Skeletal muscle tissue (tissue), 4 donors: ENCODE results near the gene ST3GAL4. TPM values are rescaled to one million over a fixed set of nuclear protein-coding genes. Genes with fewer than 3 reads are reported as not detected.
"Not testable (repeated sequence)": the region's sequence is repeated elsewhere in the genome, so short reads cannot be mapped to it uniquely, and the experiment has no call there.

Experiments used
- H3K27ac ChIP-seq: one replicate; pipeline ENCODE4 v1.7.0; 2013; ENCODE audit warnings: mild to moderate bottlenecking, low read depth, low read length, inconsistent platforms
- H3K27me3 ChIP-seq, 3 donors: one replicate each; pipeline ENCODE4 v1.7.0; 2013; ENCODE audit warnings: low read length in 3 of 3; ENCODE audit not compliant: control insufficient read depth in 3 of 3, insufficient read depth in 3 of 3
- H3K36me3 ChIP-seq, 3 donors: one replicate each; pipeline ENCODE4 v1.7.0; 2013; ENCODE audit warnings: low read length in 3 of 3; ENCODE audit not compliant: control insufficient read depth in 3 of 3, insufficient read depth in 3 of 3
- H3K4me1 ChIP-seq, 3 donors: one replicate each; pipeline ENCODE4 v1.7.0; 2013; ENCODE audit warnings: low read length in 3 of 3, mild to moderate bottlenecking in 3 of 3; ENCODE audit not compliant: control insufficient read depth in 3 of 3, insufficient read depth in 3 of 3
- H3K4me3 ChIP-seq, 3 donors: one replicate each; pipeline ENCODE4 v1.7.0; 2013; ENCODE audit warnings: low read length in 3 of 3
- H3K9ac ChIP-seq, 3 donors: one replicate each; pipeline ENCODE4 v1.7.0; 2013; ENCODE audit warnings: low read length in 3 of 3, mild to moderate bottlenecking in 3 of 3, moderate library complexity in 2 of 3, low read depth in 1 of 3
- H3K9me3 ChIP-seq, 3 donors: one replicate each; pipeline ENCODE4 v1.7.0; 2013; ENCODE audit warnings: low read length in 3 of 3; ENCODE audit not compliant: control insufficient read depth in 3 of 3
- total RNA-seq: library from RNA; depleted of rRNA; stranded (reverse); fragments of >200 nt; gene quantifications from one replicate; pipeline ENCODE4 v1.2.3, GENCODE V29; 2014
- donor health status: Osteomylitis.

The ST3GAL4 gene
- total RNA-seq, 1 donor from 2014 or later = 20.9 TPM

DNA sequence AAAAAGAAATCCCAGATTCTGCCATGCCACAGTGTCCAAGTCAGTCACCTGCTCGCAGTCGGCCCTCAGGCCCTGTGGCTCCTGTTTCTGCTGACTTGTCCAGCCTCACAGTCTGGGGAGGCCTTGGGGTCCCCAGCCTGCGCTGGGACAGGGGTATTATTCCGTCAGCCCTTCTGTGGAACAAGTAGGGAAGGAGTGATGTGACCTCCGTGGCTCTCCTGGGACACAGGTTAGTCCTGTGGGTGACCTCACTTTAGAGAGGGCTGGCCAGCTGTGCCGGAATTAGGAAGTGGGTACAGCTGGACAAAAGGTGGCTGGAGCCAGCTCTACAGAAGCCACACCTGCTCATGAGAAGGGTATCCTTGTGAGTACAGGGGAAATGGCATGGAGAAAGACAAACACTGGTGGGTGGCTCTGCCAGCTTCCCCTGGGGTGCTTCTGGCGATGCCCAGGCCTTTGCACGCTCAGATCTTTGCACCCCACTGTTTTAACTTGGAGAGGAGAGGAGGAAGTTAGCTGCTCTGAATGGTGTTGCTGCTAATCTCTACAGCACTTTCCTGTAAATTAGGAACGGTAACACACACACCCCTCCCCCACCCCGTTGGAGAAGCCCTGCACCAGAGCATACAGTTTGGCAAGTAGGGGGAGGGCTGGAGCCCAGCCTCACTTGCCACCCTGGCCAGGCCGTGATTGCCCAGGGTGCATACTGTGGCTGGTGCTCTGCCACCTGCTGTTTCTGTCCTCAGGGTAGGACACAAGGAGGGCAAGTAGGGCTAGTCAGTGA lies 13.0 kb downstream of the ST3GAL4 start:
- not testable (repeated sequence) for H3K4me3 ChIP-seq, H3K27ac ChIP-seq, H3K9ac ChIP-seq, H3K27me3 ChIP-seq, H3K36me3 ChIP-seq, H3K9me3 ChIP-seq
- H3K4me1 ChIP-seq = peaks cover 0 to 12% (median 3%) of the 10 kb centered on the region in 3 donors

DNA sequence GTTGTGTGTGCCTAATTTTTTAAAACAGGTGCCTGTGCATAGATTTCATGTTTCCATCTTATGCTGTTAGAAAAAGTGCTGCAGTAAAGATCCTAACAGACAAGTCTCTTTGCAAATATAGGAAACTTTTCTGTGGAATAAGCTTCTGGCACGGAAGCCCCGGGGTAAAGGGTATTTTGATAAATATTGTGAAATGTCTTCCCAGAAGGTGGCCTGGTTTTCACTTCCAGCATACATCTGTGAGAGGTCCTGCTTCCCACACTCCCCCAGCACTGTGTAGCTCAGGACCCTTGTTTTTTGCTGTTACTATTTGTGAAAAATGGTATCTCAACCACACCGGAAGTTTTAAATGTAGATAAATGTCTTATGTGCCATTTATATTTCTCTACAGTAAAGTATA lies 14.5 kb downstream of the ST3GAL4 start:
- Histone ChIP-seq H3K27ac (no peak overlapping the region), H3K36me3 (no peaks in the 10 kb centered on the region), H3K4me1 (peaks cover 0 to 12% (median 3%) of the 10 kb centered on the region in 3 donors), H3K4me3 (no peak overlapping the region), H3K27me3 (no peaks in the 10 kb centered on the region), H3K9me3 (no peaks in the 10 kb centered on the region), H3K9ac (no peak overlapping the region)

DNA sequence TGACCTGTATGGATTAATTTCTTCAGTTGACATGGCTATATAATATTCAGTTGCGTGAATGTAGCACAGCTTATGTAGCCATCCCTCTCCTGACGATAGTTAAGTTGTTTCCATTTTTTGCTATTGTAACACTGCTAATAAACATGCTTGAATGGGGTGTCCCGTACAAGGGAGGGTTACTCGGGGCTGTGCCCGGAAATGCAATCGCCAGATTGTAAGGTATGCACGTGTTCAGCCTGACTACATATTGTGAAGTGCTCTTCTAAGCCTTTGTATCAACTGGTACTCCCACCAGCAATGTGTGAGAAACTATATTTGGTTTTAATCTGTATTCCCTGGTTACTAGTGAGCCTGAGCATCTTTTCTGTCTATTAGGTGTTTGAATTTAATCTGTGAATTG lies 16.1 kb downstream of the ST3GAL4 start:
- Histone ChIP-seq H3K36me3 (no peaks in the 10 kb centered on the region), H3K9ac (no peak overlapping the region), H3K4me1 (peaks cover 0 to 2% (median 1%) of the 10 kb centered on the region in 3 donors), H3K27me3 (no peaks in the 10 kb centered on the region), H3K9me3 (no peaks in the 10 kb centered on the region), H3K27ac (no peak overlapping the region), H3K4me3 (no peak overlapping the region)

DNA sequence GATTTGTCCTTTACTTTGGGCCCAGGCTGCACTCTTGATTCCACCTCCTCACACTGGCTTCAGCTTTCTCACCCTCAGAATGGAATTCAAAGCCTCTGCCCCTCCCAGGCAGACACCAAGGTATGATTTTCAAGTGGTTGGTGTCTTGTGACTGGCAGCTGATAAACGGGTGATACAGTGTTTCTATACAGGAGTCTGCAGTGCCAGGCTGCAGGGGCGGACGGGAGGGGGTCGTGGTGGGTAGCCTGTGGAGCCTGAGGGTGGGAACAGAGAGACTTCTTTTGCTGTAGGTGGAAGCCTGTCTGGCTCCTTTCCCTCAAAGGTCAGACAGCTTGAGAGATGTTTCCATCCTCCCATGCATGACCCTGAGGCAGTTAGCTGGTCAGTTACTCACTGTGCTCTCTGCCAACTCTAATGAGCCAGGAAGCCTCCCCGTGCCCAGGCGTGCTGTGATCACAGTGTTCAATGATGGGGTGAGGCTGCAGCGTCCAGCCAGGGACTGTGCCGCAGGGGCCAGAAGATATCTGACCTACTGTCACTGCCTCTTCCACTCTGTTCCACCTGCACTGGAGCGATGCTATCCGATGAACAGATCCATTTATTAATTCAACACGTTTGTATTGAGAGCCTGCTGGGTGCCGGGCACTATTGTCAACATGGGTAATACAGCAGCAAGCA lies 18.0 kb downstream of the ST3GAL4 start:
- H3K9me3 ChIP-seq, H3K27me3 ChIP-seq, H3K36me3 ChIP-seq, H3K4me1 ChIP-seq, H3K27ac ChIP-seq, H3K9ac ChIP-seq, H3K4me3 ChIP-seq: not testable (repeated sequence)

DNA sequence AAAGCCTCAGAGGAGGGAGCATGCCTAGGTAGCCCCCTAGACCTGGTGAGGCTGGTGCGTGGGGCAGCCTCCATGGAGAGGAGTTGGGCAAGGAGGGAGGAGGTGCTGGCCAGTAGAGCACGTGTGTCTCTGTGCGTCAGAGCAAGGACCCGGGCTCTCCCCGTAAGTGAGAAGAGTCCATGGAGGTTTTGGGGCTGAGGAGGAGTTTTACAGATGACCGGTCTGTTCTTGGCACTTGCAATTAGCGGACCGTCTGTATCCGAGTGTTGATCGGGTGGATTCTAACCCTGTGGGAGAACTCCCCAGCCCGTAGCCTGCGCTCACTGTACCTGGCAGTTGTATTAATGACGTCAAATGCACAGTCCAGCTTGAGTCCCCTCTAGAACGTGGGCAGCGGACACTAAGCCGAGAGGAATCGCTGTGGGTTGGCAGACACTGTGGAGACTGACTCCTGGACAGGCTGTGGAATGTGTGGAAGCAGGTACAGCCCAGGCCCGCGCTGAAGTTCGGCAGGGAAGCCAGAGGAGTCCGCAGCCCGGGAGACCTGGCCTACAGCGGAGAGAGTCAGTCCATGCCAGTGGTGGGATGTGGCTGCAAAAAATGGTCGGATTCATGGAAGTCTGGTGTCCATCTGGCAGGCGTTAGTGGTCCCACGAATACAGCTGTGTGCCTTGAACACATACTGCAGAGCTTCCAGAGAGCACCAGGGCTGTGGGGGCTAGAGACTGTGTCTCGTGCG lies 19.2 kb downstream of the ST3GAL4 start:
- H3K27ac ChIP-seq, H3K9ac ChIP-seq, H3K36me3 ChIP-seq, H3K9me3 ChIP-seq, H3K27me3 ChIP-seq, H3K4me1 ChIP-seq, H3K4me3 ChIP-seq: not testable (repeated sequence)

DNA sequence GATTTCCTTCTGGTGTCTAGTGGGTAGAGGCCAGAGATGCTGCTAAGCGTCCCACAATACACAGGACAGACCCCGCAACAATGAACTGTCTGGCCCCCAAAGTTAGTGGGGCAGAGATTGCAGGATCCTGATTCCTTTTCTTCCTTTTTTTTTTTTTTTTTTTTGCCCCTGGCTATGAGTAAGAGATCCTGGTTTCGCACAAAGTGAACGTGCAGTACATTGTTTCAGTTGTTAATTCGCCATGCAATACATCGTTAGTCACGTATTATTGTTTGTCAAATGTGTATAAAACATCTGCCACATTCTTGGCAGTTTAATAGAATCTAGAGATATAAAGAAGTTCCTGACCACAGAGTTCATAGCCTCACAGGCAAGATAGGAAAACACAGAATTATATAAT lies 20.2 kb downstream of the ST3GAL4 start:
- Histone ChIP-seq H3K9me3 (no peaks in the 10 kb centered on the region), H3K4me3 (no peak overlapping the region), H3K27ac (no peak overlapping the region), H3K9ac (no peak overlapping the region), H3K27me3 (no peaks in the 10 kb centered on the region), H3K36me3 (no peaks in the 10 kb centered on the region), H3K4me1 (peaks cover 0 to under 1% (median 0%) of the 10 kb centered on the region in 3 donors)

DNA sequence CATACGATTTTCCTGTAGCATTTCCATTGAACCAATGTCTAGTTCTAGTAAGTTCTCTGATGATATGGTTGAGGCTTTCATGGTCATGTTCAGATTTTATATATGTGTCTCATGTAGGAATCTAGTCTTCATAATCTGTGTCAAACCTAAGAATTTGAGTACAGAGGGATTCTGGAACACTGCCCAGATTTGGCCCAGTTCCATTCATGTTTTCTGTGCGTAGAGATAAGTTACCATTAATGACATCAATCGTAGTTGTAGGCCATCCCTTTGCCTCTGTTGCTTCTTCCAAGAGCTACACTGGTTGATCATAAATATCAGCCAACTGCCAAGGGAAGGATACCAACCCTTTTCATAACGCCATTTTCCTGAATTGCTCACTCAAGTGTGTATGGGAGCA lies 23.3 kb downstream of the ST3GAL4 start:
- H3K9me3 ChIP-seq = no peaks in the 10 kb centered on the region
- H3K4me1 ChIP-seq = peaks cover 0 to 2% (median 0%) of the 10 kb centered on the region in 3 donors
- H3K4me3 ChIP-seq = no peak overlapping the region
- no peaks in the 10 kb centered on the region for H3K36me3 ChIP-seq
- no peaks in the 10 kb centered on the region for H3K27me3 ChIP-seq
- H3K27ac ChIP-seq = no peak overlapping the region
- no peak overlapping the region for H3K9ac ChIP-seq

DNA sequence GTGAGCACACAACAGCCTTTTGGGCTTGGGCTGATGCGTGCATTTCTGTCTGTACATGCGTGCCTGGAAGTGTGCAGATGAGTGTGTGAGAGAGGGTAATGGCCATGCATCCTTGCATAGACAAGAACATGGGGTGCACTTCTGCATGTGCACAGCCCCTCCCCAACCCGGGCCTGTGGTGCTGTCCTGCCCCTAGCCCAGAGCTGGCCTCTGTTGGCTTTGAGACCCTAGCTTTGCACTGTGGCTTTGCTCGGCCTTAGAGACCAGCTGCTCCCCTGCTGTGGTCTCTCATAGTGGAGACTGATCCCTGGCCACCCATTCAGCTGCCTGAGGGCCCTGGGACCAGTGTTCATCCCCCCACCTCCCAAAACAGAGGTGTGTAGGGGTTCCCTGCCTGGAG lies 25.4 kb downstream of the ST3GAL4 start:
- Histone ChIP-seq H3K27ac (no peak overlapping the region), H3K9ac (no peak overlapping the region), H3K36me3 (no peaks in the 10 kb centered on the region), H3K27me3 (no peaks in the 10 kb centered on the region), H3K4me1 (peaks cover 0 to 2% (median 0%) of the 10 kb centered on the region in 3 donors), H3K9me3 (no peaks in the 10 kb centered on the region), H3K4me3 (no peak overlapping the region)

DNA sequence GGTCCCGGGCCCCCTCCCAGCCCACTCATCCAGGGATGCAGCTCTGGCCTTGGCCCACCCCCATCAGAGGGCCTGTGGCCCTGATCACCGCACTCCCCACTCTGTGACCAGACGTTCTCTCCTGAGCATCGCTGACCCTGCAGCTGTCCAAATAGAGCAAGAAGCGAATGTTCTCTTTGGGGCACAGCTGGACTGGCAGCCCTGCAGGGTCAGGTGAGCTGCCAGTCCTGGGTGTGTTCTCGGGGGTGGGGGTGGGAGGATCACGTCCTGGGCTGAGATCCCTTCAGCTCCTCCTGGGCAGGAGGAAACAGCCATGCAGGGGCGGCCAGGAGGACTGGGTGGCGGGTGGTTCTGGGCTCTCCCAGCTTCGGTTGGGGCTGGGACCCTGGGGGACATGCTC lies 26.5 kb downstream of the ST3GAL4 start:
- not testable (repeated sequence) for H3K36me3 ChIP-seq, H3K9me3 ChIP-seq, H3K9ac ChIP-seq, H3K4me1 ChIP-seq, H3K4me3 ChIP-seq, H3K27me3 ChIP-seq, H3K27ac ChIP-seq

DNA sequence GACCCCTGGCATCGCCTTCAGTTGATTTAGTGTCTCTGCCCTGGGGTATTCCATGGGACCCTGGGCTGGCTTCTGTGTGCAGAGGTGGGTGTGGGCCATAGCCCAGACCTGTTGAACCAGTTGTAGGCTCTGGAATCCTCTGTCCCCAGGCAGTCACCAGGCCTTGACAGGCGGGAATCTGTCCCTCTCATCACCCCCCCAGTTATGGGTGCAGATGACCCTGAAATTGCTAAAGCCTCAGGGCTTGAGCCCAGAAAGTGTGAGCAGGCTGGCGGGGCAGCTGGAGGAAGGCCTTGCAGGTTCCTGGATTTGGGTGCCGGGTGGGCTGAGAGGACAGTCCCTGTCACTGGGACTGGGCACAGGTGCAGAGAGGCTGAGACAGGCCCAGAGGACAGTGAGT lies 27.2 kb downstream of the ST3GAL4 start:
- not testable (repeated sequence) for H3K27me3 ChIP-seq, H3K27ac ChIP-seq, H3K4me1 ChIP-seq

More for the DNA sequence above, 27.2 kb downstream of the ST3GAL4 start:
- H3K9ac ChIP-seq, H3K9me3 ChIP-seq, H3K36me3 ChIP-seq, H3K4me3 ChIP-seq: not testable (repeated sequence)
